HepG2 (cell line): ENCODE results near the gene COMP. TPM values are rescaled to one million over a fixed set of nuclear protein-coding genes. Genes with fewer than 3 reads are reported as not detected.
A peak's percentile ranks its signal among the peaks of the same experiment; 100 is the strongest.

Experiments used
- ATAC-seq: fragments of 200-7000 bp; cut with Tn5 transposase; 3 replicates; pipeline ENCODE4 v1.9.1; 2020; ENCODE audit warnings: mild to moderate bottlenecking, moderate library complexity
- BruUV-seq: library from RNA; stranded (reverse); fragments of 400-500 nt; replicated peaks from 2 replicates; lab custom pipeline; 2021; lab: Mats Ljungman, UMichigan
- CTCF ChIA-PET: fragments of 300-600 bp; formaldehyde crosslinking; extraction: SDS; loops from one replicate; lab custom pipeline; 2021; ENCODE audit warnings: low total read pairs, inconsistent platforms, low intra/inter-chr PET ratio; lab: Yijun Ruan, JAX
- POLR2A ChIA-PET: fragments of 350-600 bp; sonication (Branson Sonifier 250); formaldehyde crosslinking; loops from one replicate; lab custom pipeline; 2020; ENCODE audit warnings: antibody characterized with exemption, inconsistent platforms; lab: Yijun Ruan, JAX
- DNase-seq: peaks from one replicate; pipeline ENCODE4 v3.0.0-alpha.2; 2015; ENCODE audit warnings: low spot score
- FAIRE-seq: peaks from 3 replicates; lab custom pipeline; 2011; peaks lifted over from hg19 to GRCh38; lab: Jason Lieb, UNC
- H2AFZ ChIP-seq: one replicate; pipeline ENCODE4 v1.6.1; 2011; ENCODE audit warnings: low read length, inconsistent platforms
- H3K27ac ChIP-seq: fragments of 300-600 bp; 3 replicates; pipeline ENCODE4 v1.8.0; 2011; ENCODE audit warnings: mixed run types, mild to moderate bottlenecking, mixed read lengths, low read length, inconsistent platforms; ENCODE audit not compliant: insufficient read depth; ENCODE audit errors: extremely low read length
- H3K27me3 ChIP-seq, 2 experiments: fragments of 200-600 bp in 1 of 2; 2 replicates in 1 of 2; 3 replicates in 1 of 2; pipeline versions ENCODE4 v1.6.0 to v1.8.0; 2011; ENCODE audit warnings: low read length in 2 of 2, mild to moderate bottlenecking in 2 of 2, moderate library complexity in 2 of 2, inconsistent platforms in 1 of 2; ENCODE audit not compliant: insufficient read depth in 2 of 2, control insufficient read depth in 1 of 2
- H3K36me3 ChIP-seq, 2 experiments: fragments of 200-600 bp in 1 of 2; replicated peaks in 1 of 2; 2 replicates in 1 of 2; 3 replicates in 1 of 2; pipeline versions ENCODE4 v1.5.1 to v1.8.0; 2011; ENCODE audit warnings: low read length in 2 of 2, inconsistent platforms in 1 of 2; ENCODE audit not compliant: insufficient read depth in 2 of 2, control insufficient read depth in 1 of 2
- H3K4me1 ChIP-seq: 2 replicates; pipeline ENCODE4 v1.5.1; 2012; ENCODE audit warnings: low read length, inconsistent platforms; ENCODE audit not compliant: insufficient read depth
- H3K4me2 ChIP-seq: 2 replicates; pipeline ENCODE4 v1.6.0; 2011; ENCODE audit warnings: low read depth, low read length, inconsistent platforms
- H3K4me3 ChIP-seq, 3 experiments: fragments of 200-600 bp in 1 of 3; sonication (generic), shearing (Covaris generic) in 1 of 3; replicated peaks in 1 of 3; 2 replicates each; pipeline ENCODE4 v1.5.1; 2011 to 2016; ENCODE audit warnings: low read length in 3 of 3, inconsistent platforms in 2 of 3, low read depth in 2 of 3, mild to moderate bottlenecking in 2 of 3, control low read depth in 1 of 3, mixed read lengths in 1 of 3; ENCODE audit not compliant: insufficient read depth in 1 of 3
- H3K79me2 ChIP-seq: one replicate; pipeline ENCODE4 v1.6.1; 2011; ENCODE audit warnings: low read length, inconsistent platforms; ENCODE audit not compliant: insufficient read depth
- H3K9ac ChIP-seq: 2 replicates; pipeline ENCODE4 v1.6.0; 2011; ENCODE audit warnings: mild to moderate bottlenecking, low read depth, low read length, inconsistent platforms; ENCODE audit not compliant: insufficient read depth
- H3K9me3 ChIP-seq: 2 replicates; pipeline ENCODE4 v1.5.1; 2012; ENCODE audit warnings: mild to moderate bottlenecking, low read length
- H4K20me1 ChIP-seq: 2 replicates; pipeline ENCODE4 v1.6.0; 2011; ENCODE audit warnings: inconsistent platforms, mild to moderate bottlenecking, low read length, moderate library complexity; ENCODE audit not compliant: insufficient read depth
- ASH2L ChIP-seq: fragments of 300-600, 200-600 bp; sonication (generic); IDR thresholded peaks from 2 replicates; pipeline ENCODE4 v1.7.0; 2017; ENCODE audit warnings: low read depth, mild to moderate bottlenecking, moderate library complexity, mixed read lengths, low read length; ENCODE audit not compliant: insufficient read length
- FOXA3 ChIP-seq: IDR thresholded peaks from 2 replicates; pipeline ENCODE4 v1.6.1; 2016; ENCODE audit warnings: missing genetic modification reagents, missing compliant biosample characterization
- GABPB1 ChIP-seq: IDR thresholded peaks from 2 replicates; pipeline ENCODE4 v1.6.1; 2016; ENCODE audit warnings: mild to moderate bottlenecking, missing genetic modification reagents, moderate library complexity, missing compliant biosample characterization
- GATAD2A ChIP-seq: IDR thresholded peaks from 2 replicates; pipeline ENCODE4 v1.6.1; 2016
- MEF2D ChIP-seq: sonication (generic); formaldehyde crosslinking; IDR thresholded peaks from 2 replicates; pipeline ENCODE4 v1.5.1; 2020; ENCODE audit warnings: mild to moderate bottlenecking, missing genetic modification reagents
- MTF1 ChIP-seq: sonication (generic); formaldehyde crosslinking; IDR thresholded peaks from 2 replicates; pipeline ENCODE4 v1.5.0; 2020; ENCODE audit warnings: missing genetic modification reagents
- MZF1 ChIP-seq: sonication (generic); formaldehyde crosslinking; IDR thresholded peaks from 2 replicates; pipeline ENCODE4 v1.8.1; 2023; ENCODE audit warnings: mild to moderate bottlenecking, missing genetic modification reagents, borderline replicate concordance
- PHF21A ChIP-seq: sonication (generic); formaldehyde crosslinking; IDR thresholded peaks from 2 replicates; pipeline ENCODE4 v1.5.0; 2020; ENCODE audit warnings: mild to moderate bottlenecking, missing genetic modification reagents
- SYNCRIP ChIP-seq: fragments of 200-400 bp; formaldehyde crosslinking; IDR thresholded peaks from 2 replicates; pipeline ENCODE4 v1.6.1; 2018; ENCODE audit warnings: mild to moderate bottlenecking, low read depth, low read length; ENCODE audit not compliant: insufficient read depth
- ZFX ChIP-seq: sonication (generic); formaldehyde crosslinking; IDR thresholded peaks from 2 replicates; pipeline ENCODE4 v1.4.0; 2020; ENCODE audit warnings: mild to moderate bottlenecking, low read depth, missing genetic modification reagents, moderate library complexity
- ZNF644 ChIP-seq: IDR thresholded peaks from 2 replicates; pipeline ENCODE4 v1.6.1; 2016; ENCODE audit warnings: low read depth
- WGBS: methylation state at CpG from one replicate; pipeline ENCODE4 v1.1.6; 2017; ENCODE audit warnings: low lambda C conversion rate; 5-methylcytosine and 5-hydroxymethylcytosine counted together
- in situ Hi-C: cut with HindIII; loops from 2 replicates; pipeline ENCODE4 v1.10.0; 2017; ENCODE audit warnings: low pct_unique_long_range_greater_than_20kb; ENCODE audit not compliant: extremely low pct_ligation_motif_present
- intact Hi-C: fragments of 100-400 bp; cut with micrococcal nuclease; formaldehyde crosslinking; loops from one replicate; pipeline ENCODE4 v1.10.0; 2022; ENCODE audit not compliant: unreplicated experiment
- polyA plus RNA-seq, 8 experiments: library from polyadenylated mRNA; depleted of rRNA in 3 of 8; stranded (reverse) in 7 of 8; unstranded in 1 of 8; fragments of >200 nt; fragmentation: Illumina TruSeq in 4 of 8; extraction: Trizol in 4 of 8; gene quantifications; 2 replicates each; pipeline versions ENCODE4 v1.2.1 to v1.2.3, GENCODE V29; 2011 to 2016; ENCODE audit warnings: low read depth in 4 of 8, missing spikeins in 1 of 8, mixed read lengths in 1 of 8; ENCODE audit not compliant: insufficient read depth in 1 of 8
- total RNA-seq, 5 experiments: library from RNA; depleted of rRNA; stranded (reverse); fragments of >200 nt; fragmentation: Illumina TruSeq; extraction: Trizol; gene quantifications; 2 replicates each; pipeline ENCODE4 v1.2.3, GENCODE V29; 2016; ENCODE audit warnings: low read depth in 1 of 5
- TF ChIP-seq, protein P1 (sequence below): sonication (generic); formaldehyde crosslinking; IDR thresholded peaks from 2 replicates; pipeline ENCODE4 v1.5.1; 2020; ENCODE audit warnings: missing genetic modification reagents, mild to moderate bottlenecking, borderline replicate concordance
- TF ChIP-seq, protein P2 (sequence below): IDR thresholded peaks from 2 replicates; pipeline ENCODE4 v1.6.1; 2016; ENCODE audit warnings: mild to moderate bottlenecking, missing biosample characterization, missing genetic modification reagents
- TF ChIP-seq, protein P3 (sequence below): sonication (generic); formaldehyde crosslinking; IDR thresholded peaks from 2 replicates; pipeline ENCODE4 v1.4.0; 2020; ENCODE audit warnings: missing genetic modification reagents, borderline replicate concordance
- TF ChIP-seq, protein P4 (sequence below): sonication (generic); formaldehyde crosslinking; IDR thresholded peaks from 2 replicates; pipeline ENCODE4 v1.4.0; 2020; ENCODE audit warnings: missing genetic modification reagents

Gene COMP
- total and polyA plus RNA-seq, 2 of the 13 experiments (the other 11 are each of a cell fraction or from before 2014, with no cell fraction given), result 0.04 to 0.13 TPM

- H4K20me1 ChIP-seq, result no peaks in the 10 kb centered on the region
- no peaks in the 10 kb centered on the region for H3K79me2 ChIP-seq
- peaks cover 2 to 21% of the 10 kb centered on the region in 2 experiments; a peak in 3 of 5 replicates for H3K27me3 ChIP-seq
- in situ Hi-C loops (no loop called here), intact Hi-C loops (no loop called here)
- H3K9me3 ChIP-seq, result no peaks in the 10 kb centered on the region
- BruUV-seq, result no TSS peak
- H3K36me3 ChIP-seq, result no peaks in the 10 kb centered on the region
- 4% methylated on average over 9 of the region's 15 CpGs for WGBS
- peak; percentile 60 for ATAC-seq
- peak overlapping the region in 1 of 3 experiments; percentile 39; a peak in 1 of 6 replicates for H3K4me3 ChIP-seq
- DNase-seq, result no peak
- no peak for FAIRE-seq
- H3K4me2 ChIP-seq, result peak overlapping the region; percentile 61
- H3K9ac ChIP-seq, result no peak overlapping the region
- H3K4me1 ChIP-seq, result peaks cover 62% of the 10 kb centered on the region
- H2AFZ ChIP-seq, result no peak overlapping the region
- no peak overlapping the region for H3K27ac ChIP-seq
- POLR2A ChIA-PET, result no interaction called here
- CTCF ChIA-PET, result no interaction called here
- TF ChIP-seq, protein P1, sequence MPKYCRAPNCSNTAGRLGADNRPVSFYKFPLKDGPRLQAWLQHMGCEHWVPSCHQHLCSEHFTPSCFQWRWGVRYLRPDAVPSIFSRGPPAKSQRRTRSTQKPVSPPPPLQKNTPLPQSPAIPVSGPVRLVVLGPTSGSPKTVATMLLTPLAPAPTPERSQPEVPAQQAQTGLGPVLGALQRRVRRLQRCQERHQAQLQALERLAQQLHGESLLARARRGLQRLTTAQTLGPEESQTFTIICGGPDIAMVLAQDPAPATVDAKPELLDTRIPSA (CRISPR knock-in tag), result no peak
- no peak for TF ChIP-seq MZF1 (CRISPR knock-in tag)
- TF ChIP-seq, protein P2, sequence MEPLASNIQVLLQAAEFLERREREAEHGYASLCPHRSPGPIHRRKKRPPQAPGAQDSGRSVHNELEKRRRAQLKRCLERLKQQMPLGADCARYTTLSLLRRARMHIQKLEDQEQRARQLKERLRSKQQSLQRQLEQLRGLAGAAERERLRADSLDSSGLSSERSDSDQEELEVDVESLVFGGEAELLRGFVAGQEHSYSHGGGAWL, result no peak
- TF ChIP-seq MTF1, result no peak
- TF ChIP-seq, protein P3, sequence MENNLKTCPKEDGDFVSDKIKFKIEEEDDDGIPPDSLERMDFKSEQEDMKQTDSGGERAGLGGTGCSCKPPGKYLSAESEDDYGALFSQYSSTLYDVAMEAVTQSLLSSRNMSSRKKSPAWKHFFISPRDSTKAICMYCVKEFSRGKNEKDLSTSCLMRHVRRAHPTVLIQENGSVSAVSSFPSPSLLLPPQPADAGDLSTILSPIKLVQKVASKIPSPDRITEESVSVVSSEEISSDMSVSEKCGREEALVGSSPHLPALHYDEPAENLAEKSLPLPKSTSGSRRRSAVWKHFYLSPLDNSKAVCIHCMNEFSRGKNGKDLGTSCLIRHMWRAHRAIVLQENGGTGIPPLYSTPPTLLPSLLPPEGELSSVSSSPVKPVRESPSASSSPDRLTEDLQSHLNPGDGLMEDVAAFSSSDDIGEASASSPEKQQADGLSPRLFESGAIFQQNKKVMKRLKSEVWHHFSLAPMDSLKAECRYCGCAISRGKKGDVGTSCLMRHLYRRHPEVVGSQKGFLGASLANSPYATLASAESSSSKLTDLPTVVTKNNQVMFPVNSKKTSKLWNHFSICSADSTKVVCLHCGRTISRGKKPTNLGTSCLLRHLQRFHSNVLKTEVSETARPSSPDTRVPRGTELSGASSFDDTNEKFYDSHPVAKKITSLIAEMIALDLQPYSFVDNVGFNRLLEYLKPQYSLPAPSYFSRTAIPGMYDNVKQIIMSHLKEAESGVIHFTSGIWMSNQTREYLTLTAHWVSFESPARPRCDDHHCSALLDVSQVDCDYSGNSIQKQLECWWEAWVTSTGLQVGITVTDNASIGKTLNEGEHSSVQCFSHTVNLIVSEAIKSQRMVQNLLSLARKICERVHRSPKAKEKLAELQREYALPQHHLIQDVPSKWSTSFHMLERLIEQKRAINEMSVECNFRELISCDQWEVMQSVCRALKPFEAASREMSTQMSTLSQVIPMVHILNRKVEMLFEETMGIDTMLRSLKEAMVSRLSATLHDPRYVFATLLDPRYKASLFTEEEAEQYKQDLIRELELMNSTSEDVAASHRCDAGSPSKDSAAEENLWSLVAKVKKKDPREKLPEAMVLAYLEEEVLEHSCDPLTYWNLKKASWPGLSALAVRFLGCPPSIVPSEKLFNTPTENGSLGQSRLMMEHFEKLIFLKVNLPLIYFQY (CRISPR knock-in tag), result peak; percentile 51; the same call in 1 of the 2 replicates
- TF ChIP-seq GABPB1 (CRISPR knock-in tag), result peak; percentile 19; the same call in 1 of the 2 replicates
- TF ChIP-seq ZNF644 (CRISPR knock-in tag), result peak; percentile 20; the same call in 1 of the 2 replicates
- TF ChIP-seq ZFX (CRISPR knock-in tag), result peak; percentile 54
- TF ChIP-seq MEF2D, result no peak
- TF ChIP-seq SYNCRIP, result no peak
- TF ChIP-seq FOXA3, result 0 out of 2 replicates have a peak, but pooled peaks have one; percentile 7
- TF ChIP-seq PHF21A (CRISPR knock-in tag), result 0 out of 2 replicates have a peak, but pooled peaks have one; percentile 18
- TF ChIP-seq, protein P4, sequence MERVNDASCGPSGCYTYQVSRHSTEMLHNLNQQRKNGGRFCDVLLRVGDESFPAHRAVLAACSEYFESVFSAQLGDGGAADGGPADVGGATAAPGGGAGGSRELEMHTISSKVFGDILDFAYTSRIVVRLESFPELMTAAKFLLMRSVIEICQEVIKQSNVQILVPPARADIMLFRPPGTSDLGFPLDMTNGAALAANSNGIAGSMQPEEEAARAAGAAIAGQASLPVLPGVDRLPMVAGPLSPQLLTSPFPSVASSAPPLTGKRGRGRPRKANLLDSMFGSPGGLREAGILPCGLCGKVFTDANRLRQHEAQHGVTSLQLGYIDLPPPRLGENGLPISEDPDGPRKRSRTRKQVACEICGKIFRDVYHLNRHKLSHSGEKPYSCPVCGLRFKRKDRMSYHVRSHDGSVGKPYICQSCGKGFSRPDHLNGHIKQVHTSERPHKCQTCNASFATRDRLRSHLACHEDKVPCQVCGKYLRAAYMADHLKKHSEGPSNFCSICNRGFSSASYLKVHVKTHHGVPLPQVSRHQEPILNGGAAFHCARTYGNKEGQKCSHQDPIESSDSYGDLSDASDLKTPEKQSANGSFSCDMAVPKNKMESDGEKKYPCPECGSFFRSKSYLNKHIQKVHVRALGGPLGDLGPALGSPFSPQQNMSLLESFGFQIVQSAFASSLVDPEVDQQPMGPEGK (CRISPR knock-in tag), result peak; percentile 76
- TF ChIP-seq GATAD2A (CRISPR knock-in tag), result peak; percentile 5
- TF ChIP-seq ASH2L, result peak; percentile 32
These were observed 13.1 kb upstream of the COMP start for GRCh38 chr19:18804139-18804601.
